ENCODE data around the gene MYL12A. TPM values are rescaled to one million over a fixed set of nuclear protein-coding genes. Genes with fewer than 3 reads are reported as not detected.

MYL12A gene
- total and polyA plus RNA-seq, 2 experiments from 2014 or later, result 789 to 1,649 TPM

GRCh38 chr18:3260995-3261372 lies 13.4 kb downstream of the MYL12A start:
- peaks cover 18% of the 10 kb centered on the region for H4K20me1 ChIP-seq (ENCODE audit: insufficient read depth)
- H3K36me3 ChIP-seq (ENCODE audit: low read depth), result peaks cover 37% of the 10 kb centered on the region
- H3K9ac ChIP-seq, result peak overlapping the region; percentile 87
- H3K9me2 ChIP-seq (ENCODE audit: insufficient read depth), result no peaks in the 10 kb centered on the region
- no peaks in the 10 kb centered on the region for H3K9me3 ChIP-seq (ENCODE audit: low read depth)
- WGBS, 2 experiments (ENCODE audit: low coverage in 1 of 2, low lambda C conversion rate in 2 of 2, missing lambda C conversion rate in 2 of 2), result 16 to 20% methylated on average over 5 of the region's 5 CpGs
- H2AFZ ChIP-seq, result peak overlapping the region; percentile 82
- H3K4me1 ChIP-seq (ENCODE audit: insufficient read depth), result peaks cover 44% of the 10 kb centered on the region
- no peaks in the 10 kb centered on the region for H3K27me3 ChIP-seq (replicated peaks; ENCODE audit: insufficient read depth)
- peak overlapping the region; percentile 98 for H3K4me2 ChIP-seq (ENCODE audit: unreplicated experiment)
- peak overlapping the region; percentile 90 for H3K27ac ChIP-seq
- peak overlapping the region; percentile 99 for H3K4me3 ChIP-seq
- in situ Hi-C loops (cut with MboI), result no loop called here
- no peak for TF ChIP-seq EZH2 (IDR thresholded peaks at IDR 0.05; ENCODE audit: insufficient read depth, poor library complexity, severe bottlenecking)
- no peak for TF ChIP-seq EZH2phosphoT487 (IDR thresholded peaks at IDR 0.05; ENCODE audit: insufficient read depth, low read depth)
- peaks cover 89% of the 10 kb centered on the region for H3F3A ChIP-seq (ENCODE audit: insufficient read depth)
- DNase-seq, result no peak
- peaks cover 81% of the 10 kb centered on the region for H3K79me2 ChIP-seq (ENCODE audit: insufficient read depth)

GRCh38 chr18:3261373-3262233 lies 14.0 kb downstream of the MYL12A start, which contains the start of gene MYL12B:
Gene MYL12B, plus strand, starts transcription at chr18:3262133. Its CDS starts 10,766 bp downstream, at chr18:3272899.
- in situ Hi-C loops (cut with MboI), result no loop called here
- H3K27me3 ChIP-seq (replicated peaks; ENCODE audit: insufficient read depth), result no peaks in the 10 kb centered on the region
- peak within 1 kb of the TSS; percentile 87 for H3K9ac ChIP-seq
- H3K4me1 ChIP-seq (ENCODE audit: insufficient read depth), result peaks cover 43% of the 10 kb centered on the region
- H3K27ac ChIP-seq, result peak within 1 kb of the TSS; percentile 90
- peaks cover 85% of the 10 kb centered on the region for H3F3A ChIP-seq (ENCODE audit: insufficient read depth)
- peak within 1 kb of the TSS; percentile 82 for H2AFZ ChIP-seq
- H3K9me2 ChIP-seq (ENCODE audit: insufficient read depth), result no peaks in the 10 kb centered on the region
- peaks cover 81% of the 10 kb centered on the region for H3K79me2 ChIP-seq (ENCODE audit: insufficient read depth)
- no peak for TF ChIP-seq EZH2 (IDR thresholded peaks at IDR 0.05; ENCODE audit: insufficient read depth, poor library complexity, severe bottlenecking)
- 1 to 2% methylated on average over 48 to 71 of the region's 84 CpGs for WGBS, 2 experiments (ENCODE audit: low coverage in 1 of 2, low lambda C conversion rate in 2 of 2, missing lambda C conversion rate in 2 of 2)
- H3K9me3 ChIP-seq (ENCODE audit: low read depth), result no peaks in the 10 kb centered on the region
- peak within 1 kb of the TSS; percentile 99 for H3K4me3 ChIP-seq
- peak; percentile 93 for DNase-seq
- peaks cover 22% of the 10 kb centered on the region for H4K20me1 ChIP-seq (ENCODE audit: insufficient read depth)
- peak within 1 kb of the TSS; percentile 98 for H3K4me2 ChIP-seq (ENCODE audit: unreplicated experiment)
- peaks cover 30% of the 10 kb centered on the region for H3K36me3 ChIP-seq (ENCODE audit: low read depth)

GRCh38 chr18:3262234-3263131 lies 14.9 kb downstream of the MYL12A start:
- 1% methylated on average over 47 to 54 of the region's 69 CpGs for WGBS, 2 experiments (ENCODE audit: low coverage in 1 of 2, low lambda C conversion rate in 2 of 2, missing lambda C conversion rate in 2 of 2)
- peaks cover 81% of the 10 kb centered on the region for H3K79me2 ChIP-seq (ENCODE audit: insufficient read depth)
- TF ChIP-seq EZH2phosphoT487 (IDR thresholded peaks at IDR 0.05; ENCODE audit: insufficient read depth, low read depth) (no peak), EZH2 (IDR thresholded peaks at IDR 0.05; ENCODE audit: insufficient read depth, poor library complexity, severe bottlenecking) (no peak)
- peak overlapping the region; percentile 99 for H3K4me3 ChIP-seq
- peaks cover 82% of the 10 kb centered on the region for H3F3A ChIP-seq (ENCODE audit: insufficient read depth)
- H3K36me3 ChIP-seq (ENCODE audit: low read depth), result peaks cover 23% of the 10 kb centered on the region
- in situ Hi-C loops (cut with MboI), result no loop called here
- peaks cover 29% of the 10 kb centered on the region for H4K20me1 ChIP-seq (ENCODE audit: insufficient read depth)
- 0 out of 2 replicates have a peak overlapping the region, but pooled peaks have one; percentile 82 for H2AFZ ChIP-seq
- no peaks in the 10 kb centered on the region for H3K27me3 ChIP-seq (replicated peaks; ENCODE audit: insufficient read depth)
- no peaks in the 10 kb centered on the region for H3K9me3 ChIP-seq (ENCODE audit: low read depth)
- peaks cover 43% of the 10 kb centered on the region for H3K4me1 ChIP-seq (ENCODE audit: insufficient read depth)
- no peaks in the 10 kb centered on the region for H3K9me2 ChIP-seq (ENCODE audit: insufficient read depth)
- peak; percentile 67 for DNase-seq
- peak overlapping the region; percentile 98 for H3K4me2 ChIP-seq (ENCODE audit: unreplicated experiment)
- peak overlapping the region; percentile 90 for H3K27ac ChIP-seq
- peak overlapping the region; percentile 87 for H3K9ac ChIP-seq

- Histone ChIP-seq H3K4me3 (peak overlapping the region; percentile 99), H3K9me2 (ENCODE audit: insufficient read depth) (no peaks in the 10 kb centered on the region), H3K9me3 (ENCODE audit: low read depth) (no peaks in the 10 kb centered on the region), H3K79me2 (ENCODE audit: insufficient read depth) (peaks cover 81% of the 10 kb centered on the region), H3K27ac (peak overlapping the region; percentile 90), H4K20me1 (ENCODE audit: insufficient read depth) (peaks cover 33% of the 10 kb centered on the region), H3K9ac (peak overlapping the region; percentile 87), H3K4me2 (ENCODE audit: unreplicated experiment) (peak overlapping the region; percentile 98), H2AFZ (no peak overlapping the region), H3K4me1 (ENCODE audit: insufficient read depth) (peaks cover 50% of the 10 kb centered on the region), H3F3A (ENCODE audit: insufficient read depth) (peaks cover 78% of the 10 kb centered on the region), H3K36me3 (ENCODE audit: low read depth) (peaks cover 15% of the 10 kb centered on the region; the same call in 1 of the 2 replicates), H3K27me3 (replicated peaks; ENCODE audit: insufficient read depth) (no peaks in the 10 kb centered on the region)
- TF ChIP-seq EZH2phosphoT487 (IDR thresholded peaks at IDR 0.05; ENCODE audit: insufficient read depth, low read depth) (no peak), EZH2 (IDR thresholded peaks at IDR 0.05; ENCODE audit: insufficient read depth, poor library complexity, severe bottlenecking) (no peak)
- in situ Hi-C loops (cut with MboI), result no loop called here
- 15 to 18% methylated on average over 8 of the region's 8 CpGs for WGBS, 2 experiments (ENCODE audit: low coverage in 1 of 2, low lambda C conversion rate in 2 of 2, missing lambda C conversion rate in 2 of 2)
- no peak for DNase-seq
Observed at GRCh38 chr18:3263132-3263700, 15.6 kb downstream of the MYL12A start.

Measured in GM23248 (cell line).